SK-N-SH (cell line): ENCODE results near the gene EVX1. TPM values are rescaled to one million over a fixed set of nuclear protein-coding genes. Genes with fewer than 3 reads are reported as not detected.

Source experiments
- CTCF ChIA-PET: fragments of 300-600, 350-600 bp; formaldehyde crosslinking; extraction: SDS; loops from one replicate; lab custom pipeline; 2021; lab: Yijun Ruan, JAX
- POLR2A ChIA-PET: fragments of 350-600 bp; sonication (Branson Sonifier 250); formaldehyde crosslinking; extraction: SDS; loops from one replicate; lab custom pipeline; 2020; ENCODE audit warnings: antibody characterized with exemption, inconsistent platforms; lab: Yijun Ruan, JAX
- DNase-seq: peaks from one replicate; pipeline ENCODE4 v3.0.0; 2012
- H2AFZ ChIP-seq: fragments of 200-600 bp; sonication (generic); 2 replicates; pipeline ENCODE4 v1.8.1; 2016; ENCODE audit warnings: antibody characterized with exemption, mild to moderate bottlenecking, low read depth
- H3F3A ChIP-seq: fragments of 200-600 bp; sonication (generic); replicated peaks from 2 replicates; pipeline ENCODE3; 2016; ENCODE audit warnings: antibody characterized with exemption, mild to moderate bottlenecking; ENCODE audit not compliant: insufficient read depth
- H3K27ac ChIP-seq, 2 experiments: fragments of 200-500 bp in 1 of 2; fragments of 200-600 bp in 1 of 2; sonication (Bioruptor generic) in 1 of 2; sonication (generic), shearing (Covaris generic) in 1 of 2; 2 replicates each; pipeline versions ENCODE4 v1.5.1 to v1.6.1; 2014 to 2016; ENCODE audit warnings: low read depth in 2 of 2, inconsistent platforms in 1 of 2, low read length in 1 of 2, mild to moderate bottlenecking in 1 of 2, mixed read lengths in 1 of 2
- H3K27me3 ChIP-seq: fragments of 200-600 bp; sonication (generic), shearing (Covaris generic); 2 replicates; pipeline ENCODE4 v1.6.1; 2016; ENCODE audit warnings: mixed run types; ENCODE audit not compliant: insufficient read depth
- H3K36me3 ChIP-seq, 2 experiments: fragments of 200-500 bp in 1 of 2; fragments of 200-600 bp in 1 of 2; sonication (Bioruptor generic) in 1 of 2; sonication (generic) in 1 of 2; replicated peaks in 1 of 2; 2 replicates each; pipeline versions ENCODE3 to v1.5.1; 2014 to 2016; ENCODE audit warnings: low read length in 1 of 2, mild to moderate bottlenecking in 1 of 2; ENCODE audit not compliant: insufficient read depth in 2 of 2, control insufficient read depth in 1 of 2
- H3K4me1 ChIP-seq, 2 experiments: fragments of 200-500 bp in 1 of 2; fragments of 200-600 bp in 1 of 2; sonication (Bioruptor generic) in 1 of 2; sonication (generic), shearing (Covaris generic) in 1 of 2; 2 replicates each; pipeline versions ENCODE4 v1.5.1 to v1.6.1; 2014 to 2016; ENCODE audit warnings: low read depth in 1 of 2, low read length in 1 of 2, mixed run types in 1 of 2; ENCODE audit not compliant: insufficient read depth in 2 of 2, control insufficient read depth in 1 of 2
- H3K4me2 ChIP-seq: fragments of 200-600 bp; sonication (generic), shearing (Covaris generic); 2 replicates; pipeline ENCODE4 v1.6.1; 2017; ENCODE audit warnings: mixed run types
- H3K4me3 ChIP-seq, 2 experiments: fragments of 200-500 bp in 1 of 2; fragments of 200-600 bp in 1 of 2; sonication (Bioruptor generic) in 1 of 2; sonication (generic), shearing (Covaris generic) in 1 of 2; 2 replicates each; pipeline versions ENCODE4 v1.5.1 to v1.8.1; 2014 to 2016; ENCODE audit warnings: low read depth in 2 of 2, inconsistent platforms in 1 of 2, low read length in 1 of 2, mild to moderate bottlenecking in 1 of 2, mixed read lengths in 1 of 2, moderate library complexity in 1 of 2
- H3K79me2 ChIP-seq: fragments of 200-600 bp; sonication (generic); 2 replicates; pipeline ENCODE4 v1.8.1; 2017; ENCODE audit warnings: mild to moderate bottlenecking; ENCODE audit not compliant: insufficient read depth
- H3K9ac ChIP-seq: fragments of 200-600 bp; sonication (generic); 2 replicates; pipeline ENCODE4 v1.6.1; 2017; ENCODE audit warnings: mixed run types
- H3K9me2 ChIP-seq: fragments of 200-600 bp; sonication (generic); 2 replicates; pipeline ENCODE4 v1.6.1; 2017; ENCODE audit warnings: mixed run types
- H3K9me3 ChIP-seq: fragments of 200-600 bp; sonication (generic); 2 replicates; pipeline ENCODE4 v1.6.1; 2017; ENCODE audit warnings: mixed run types, mild to moderate bottlenecking, moderate library complexity
- H4K20me1 ChIP-seq: fragments of 200-600 bp; sonication (generic); 2 replicates; pipeline ENCODE4 v1.6.1; 2017; ENCODE audit warnings: mild to moderate bottlenecking, mixed run types; ENCODE audit not compliant: insufficient read depth
- CHD2 ChIP-seq: fragments of 150-350 bp; IDR thresholded peaks from 2 replicates; pipeline ENCODE4 v1.6.1; 2018; ENCODE audit warnings: low read length; ENCODE audit not compliant: partially characterized antibody
- CTCF ChIP-seq: fragments of 200-600 bp; sonication (generic); IDR thresholded peaks from 2 replicates; pipeline ENCODE4 v1.6.1; 2017; ENCODE audit warnings: antibody characterized with exemption, mild to moderate bottlenecking, moderate library complexity
- FOSL2 ChIP-seq: IDR thresholded peaks from 2 replicates; pipeline ENCODE4 v1.4.0; 2012; ENCODE audit warnings: low read depth, mild to moderate bottlenecking, moderate library complexity, borderline replicate concordance
- FOXM1 ChIP-seq: IDR thresholded peaks from 2 replicates; pipeline ENCODE4 v1.4.0; 2012; ENCODE audit warnings: low read depth, mild to moderate bottlenecking
- JUND ChIP-seq: IDR thresholded peaks from 2 replicates; pipeline ENCODE4 v1.4.0; 2012
- MAX ChIP-seq: IDR thresholded peaks from 2 replicates; pipeline ENCODE4 v1.4.0; 2012; ENCODE audit warnings: low read depth
- PBX3 ChIP-seq: IDR thresholded peaks from 2 replicates; pipeline ENCODE4; 2012
- POLR2AphosphoS5 ChIP-seq: IDR thresholded peaks from 2 replicates; pipeline ENCODE4 v1.6.1; 2012; ENCODE audit warnings: low read depth, low read length
- RAD21 ChIP-seq: IDR thresholded peaks from 2 replicates; pipeline ENCODE4 v1.6.1; 2012; ENCODE audit warnings: mild to moderate bottlenecking, low read length
- RFX5 ChIP-seq: IDR thresholded peaks from 2 replicates; pipeline ENCODE4 v1.6.1; 2012; ENCODE audit warnings: mild to moderate bottlenecking, improper control_type of control experiment, low read length
- RXRA ChIP-seq: IDR thresholded peaks from 2 replicates; pipeline ENCODE4 v1.4.0; 2012; ENCODE audit warnings: low read depth, mild to moderate bottlenecking, borderline replicate concordance
- SIN3A ChIP-seq: IDR thresholded peaks from 2 replicates; pipeline ENCODE4 v1.6.1; 2012; ENCODE audit warnings: low read depth, mild to moderate bottlenecking, low read length, moderate library complexity, borderline replicate concordance
- TCF12 ChIP-seq: IDR thresholded peaks from 2 replicates; pipeline ENCODE4 v1.4.0; 2012
- TEAD4 ChIP-seq: IDR thresholded peaks from 2 replicates; pipeline ENCODE4 v1.4.0; 2012; ENCODE audit warnings: mild to moderate bottlenecking, borderline replicate concordance; ENCODE audit not compliant: insufficient read depth
- USF2 ChIP-seq: fragments of 150-350 bp; IDR thresholded peaks from 2 replicates; pipeline ENCODE4 v1.6.1; 2017; ENCODE audit warnings: antibody characterized with exemption, low read length, low read depth, borderline replicate concordance
- ZBTB33 ChIP-seq: IDR thresholded peaks from 2 replicates; pipeline ENCODE4 v1.4.0; 2012; ENCODE audit warnings: low read depth, borderline replicate concordance
- WGBS: methylation state at CpG from one replicate; pipeline ENCODE4 v1.1.6; 2017; ENCODE audit warnings: low lambda C conversion rate; 5-methylcytosine and 5-hydroxymethylcytosine counted together
- polyA plus RNA-seq, 3 experiments: library from polyadenylated mRNA; depleted of rRNA; stranded (reverse); fragments of >200 nt; gene quantifications; 2 replicates each; pipeline ENCODE4 v1.2.3, GENCODE V29; 2012

The EVX1 gene
- polyA plus RNA-seq, 1 of the 3 experiments (the other 2 are of a cell fraction) = not detected

GRCh38 chr7:27254625-27255024, 12.0 kb downstream of the EVX1 start:
- H3K9me3 ChIP-seq = no peaks in the 10 kb centered on the region
- H3K9me2 ChIP-seq = no peaks in the 10 kb centered on the region
- H4K20me1 ChIP-seq = no peaks in the 10 kb centered on the region
- WGBS = 0% methylated on average over 1 of the region's 1 CpG
- H3K4me1 ChIP-seq = no peaks in the 10 kb centered on the region
- no peak overlapping the region for H3K4me2 ChIP-seq
- ChIA-PET CTCF (interaction anchor here (1.2 to 1.4 kb wide), 3 partner anchors 9 to 765 kb away, joined by 3 to 4 read pairs (median 4); no protein-coding TSS in a partner anchor), POLR2A (no interaction called here)
- H3F3A ChIP-seq = no peaks in the 10 kb centered on the region
- no peak overlapping the region for H3K4me3 ChIP-seq
- H3K9ac ChIP-seq = no peak overlapping the region
- H3K79me2 ChIP-seq = no peaks in the 10 kb centered on the region
- H3K36me3 ChIP-seq = no peaks in the 10 kb centered on the region
- TF ChIP-seq ZBTB33 (no peak), TEAD4 (no peak), MAX (no peak), FOXM1 (no peak), RAD21 (no peak), FOSL2 (no peak), POLR2AphosphoS5 (no peak), USF2 (no peak), RXRA (no peak), PBX3 (no peak), CHD2 (no peak), TCF12 (no peak), JUND (no peak), CTCF (no peak), SIN3A (no peak), RFX5 (no peak)
- TF ChIP-seq, all 33 proteins: peak for 0
- Histone ChIP-seq H3K27me3 (peaks cover 85% of the 10 kb centered on the region), H3K27ac (no peak overlapping the region), H2AFZ (no peak overlapping the region)
- peak; percentile 12 for DNase-seq
